GM21717 (cell line): ENCODE measurements around the gene SKI.

Experiments
- ATAC-seq: cut with Tn5 transposase; IDR thresholded peaks from one replicate; pipeline ENCODE4 v1.9.1; 2021; ENCODE audit warnings: mild to moderate bottlenecking, moderate library complexity; ENCODE audit not compliant: unreplicated experiment

The SKI gene

DNA sequence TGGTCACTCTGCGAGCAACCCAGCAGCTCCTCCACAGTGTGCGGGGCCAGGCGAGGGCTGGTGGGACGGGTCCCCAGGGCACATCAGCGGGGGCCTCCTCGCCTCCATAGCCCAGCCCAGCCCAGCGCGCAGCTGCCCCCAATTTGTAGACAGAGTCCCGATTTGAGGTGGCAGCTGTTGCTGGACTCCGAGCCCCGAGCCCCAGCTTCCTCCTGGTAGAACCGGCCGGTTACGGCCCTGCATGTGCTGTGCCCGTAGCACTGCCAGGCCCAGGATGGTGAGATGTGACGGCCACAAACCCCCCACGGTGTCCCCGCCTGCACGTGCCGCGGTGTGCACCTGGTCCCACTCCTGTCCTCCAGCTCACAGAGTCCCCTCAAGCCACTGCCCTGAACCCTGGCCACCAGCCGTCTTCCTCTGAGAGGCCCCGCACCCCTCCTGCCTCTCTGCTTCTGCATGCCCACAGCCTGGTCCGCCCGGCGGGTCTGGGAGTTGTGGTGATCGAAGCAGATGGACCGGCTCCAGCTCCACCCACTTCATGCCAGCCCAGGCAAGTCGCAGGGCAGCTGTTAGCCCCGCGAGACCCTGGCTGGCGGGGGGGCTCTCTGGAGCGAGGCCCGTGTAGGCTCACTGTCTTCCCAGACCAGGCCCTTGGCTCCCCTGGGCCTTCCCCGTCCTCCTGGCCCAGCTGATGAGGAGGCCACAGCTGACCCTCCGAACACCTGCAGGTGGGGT lies 107.8 kb downstream of the SKI start:
- ATAC-seq: no peak

DNA sequence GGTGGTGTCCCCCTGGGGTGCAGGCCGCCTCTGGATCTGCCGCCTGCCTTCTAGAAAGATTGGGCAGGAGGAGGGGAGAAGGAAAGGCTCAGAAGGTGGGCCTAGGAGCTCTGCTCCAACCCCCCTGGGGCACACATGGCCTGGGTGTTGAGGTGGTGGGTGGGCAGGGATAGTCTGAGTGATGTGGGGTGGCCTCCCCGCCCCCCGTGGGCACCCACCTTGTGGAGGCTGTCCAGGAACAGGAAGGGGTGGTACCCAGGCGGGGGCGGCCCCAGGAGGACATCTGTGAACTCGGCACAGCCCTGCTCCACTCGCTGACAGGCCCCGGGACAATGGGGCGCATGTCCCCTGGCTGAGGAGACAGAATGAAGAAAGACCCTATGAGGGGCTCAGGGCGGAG lies 108.4 kb downstream of the SKI start:
- ATAC-seq: no peak

DNA sequence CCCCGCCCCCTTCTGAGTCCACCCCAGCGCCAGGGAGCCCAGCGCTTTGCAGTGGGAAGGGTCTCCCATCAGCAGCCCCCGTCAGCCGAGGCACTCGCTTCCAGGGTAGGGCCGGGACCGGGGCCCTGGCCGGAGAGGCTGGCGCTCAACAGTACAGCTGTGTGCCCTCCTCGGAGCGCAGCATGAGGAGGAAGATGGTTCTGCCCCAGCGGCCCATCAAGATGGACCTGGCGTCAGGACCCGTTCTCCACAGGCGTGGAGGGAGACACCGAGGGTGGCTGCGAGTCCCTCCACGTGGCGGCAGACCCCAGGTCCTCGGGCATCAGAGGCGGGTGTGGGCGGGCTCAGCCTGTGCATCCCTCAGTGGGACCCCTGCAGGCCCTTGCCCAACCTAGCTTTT lies 109.0 kb downstream of the SKI start:
- ATAC-seq: no peak

DNA sequence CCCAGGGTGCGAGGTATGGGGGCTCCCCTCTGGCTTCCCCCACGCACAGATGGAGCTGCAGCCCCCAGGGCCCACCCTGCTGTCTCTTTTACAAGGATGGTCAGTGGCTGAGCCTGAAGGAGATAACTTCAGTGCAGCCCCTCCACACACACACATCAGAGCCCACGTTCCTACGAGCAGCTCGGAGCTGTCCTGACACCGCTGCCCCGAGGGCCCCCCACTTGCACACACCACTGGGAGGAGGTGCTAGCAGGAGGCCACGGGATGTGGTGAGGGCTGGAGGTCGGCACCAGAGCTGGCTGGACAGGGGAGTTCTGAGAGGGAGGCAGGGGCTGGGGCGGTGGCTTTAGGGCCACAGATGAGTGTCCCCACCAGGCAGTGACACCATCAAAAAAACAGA lies 109.4 kb downstream of the SKI start:
- no peak for ATAC-seq

DNA sequence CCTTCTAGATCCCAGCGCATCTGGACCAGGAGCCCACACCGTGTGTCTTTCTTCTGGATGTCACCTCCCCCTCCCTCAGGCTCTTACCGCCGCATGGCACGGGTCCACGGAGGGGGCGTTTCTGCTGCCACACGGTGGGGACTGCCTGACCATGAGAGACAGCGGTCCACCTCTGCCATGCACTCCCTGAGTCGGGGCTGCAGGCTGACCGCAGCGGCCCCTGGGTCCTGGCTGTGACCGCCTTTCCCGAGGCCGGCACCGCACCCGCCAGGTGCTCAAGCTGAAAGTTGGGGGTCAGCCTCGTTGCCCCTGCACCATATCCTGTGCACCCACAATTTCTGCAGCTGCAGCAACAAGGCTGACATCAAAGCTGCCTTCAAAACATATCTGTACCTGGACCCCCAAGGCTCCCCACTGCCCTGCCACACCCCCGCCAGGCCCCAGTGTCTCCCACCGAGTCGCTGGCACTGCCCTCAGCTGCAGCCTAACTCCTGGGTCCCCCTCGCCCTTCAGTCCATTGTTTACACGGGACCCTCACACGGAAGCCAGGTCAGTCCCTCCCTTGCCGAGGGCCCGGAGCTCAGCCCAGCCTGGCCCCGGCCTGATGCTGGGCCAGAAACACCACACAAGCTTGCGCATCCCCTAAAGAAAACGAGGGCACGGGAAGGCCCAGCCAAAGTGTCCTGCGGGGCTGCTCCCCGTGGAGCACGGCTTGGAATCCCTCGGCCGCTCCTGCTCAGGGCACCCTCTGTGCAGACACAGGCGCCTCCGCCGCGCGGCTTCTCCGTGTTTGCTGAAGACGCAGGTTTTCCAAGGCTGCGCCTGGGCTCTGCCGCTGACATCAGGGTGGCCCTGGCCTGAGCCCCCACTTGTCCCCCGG lies 111.3 kb downstream of the SKI start:
- no peak for ATAC-seq

DNA sequence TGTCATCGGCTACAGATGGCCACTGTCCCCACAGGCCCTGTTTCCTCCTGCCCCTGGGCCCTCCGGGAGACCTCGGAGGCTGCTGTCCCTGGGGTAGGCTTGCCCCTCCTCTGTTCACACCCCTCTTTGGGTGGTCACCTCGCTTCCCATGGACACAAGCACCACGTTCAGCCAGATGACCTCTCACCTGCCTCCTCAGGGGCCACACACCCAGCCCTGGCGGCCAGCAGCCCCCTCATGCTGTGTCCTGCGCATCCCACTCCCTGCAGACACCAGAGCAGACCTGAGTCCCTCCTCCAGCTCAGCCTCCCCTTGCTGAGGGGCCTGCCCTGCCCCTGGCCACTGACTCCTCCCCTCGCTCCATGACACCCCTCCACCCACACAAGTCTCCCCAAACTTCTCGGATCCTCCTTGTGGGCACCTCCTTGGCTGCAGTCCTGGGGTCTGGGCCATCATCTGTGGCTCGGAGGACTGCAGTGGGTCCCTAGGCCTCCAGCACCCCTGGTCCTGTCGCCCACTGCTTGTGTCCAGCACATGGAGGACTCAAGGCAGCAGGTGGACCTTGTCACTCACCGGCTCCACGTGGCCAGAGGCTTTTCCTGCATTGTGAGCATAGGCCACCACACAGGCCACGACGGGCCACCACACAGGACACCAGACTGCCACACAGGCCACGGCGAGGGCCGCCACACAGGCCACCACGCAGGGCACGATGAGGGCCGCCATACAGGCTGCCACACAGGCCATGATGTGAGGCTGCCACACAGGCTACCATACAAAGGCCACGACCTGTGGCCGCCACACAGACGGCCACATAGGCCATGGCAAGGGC lies 112.2 kb downstream of the SKI start:
- no peak for ATAC-seq

DNA sequence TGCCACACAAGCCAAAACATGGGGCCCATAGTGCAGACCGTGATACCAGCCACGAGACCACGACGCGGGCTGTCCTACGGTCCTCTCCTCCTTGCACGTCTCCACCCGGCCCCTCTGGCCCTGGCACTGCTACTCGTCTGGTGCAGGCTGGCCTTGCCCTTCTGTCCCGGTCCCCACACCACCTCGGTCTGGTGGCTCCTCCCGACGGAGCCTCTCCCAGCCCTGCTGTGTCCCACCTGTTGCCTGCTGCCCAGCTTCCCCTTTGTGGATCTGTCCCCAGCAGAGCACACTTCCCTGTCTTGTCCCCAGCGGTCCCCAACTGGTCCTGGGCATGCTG lies 112.8 kb downstream of the SKI start:
- ATAC-seq: no peak

DNA sequence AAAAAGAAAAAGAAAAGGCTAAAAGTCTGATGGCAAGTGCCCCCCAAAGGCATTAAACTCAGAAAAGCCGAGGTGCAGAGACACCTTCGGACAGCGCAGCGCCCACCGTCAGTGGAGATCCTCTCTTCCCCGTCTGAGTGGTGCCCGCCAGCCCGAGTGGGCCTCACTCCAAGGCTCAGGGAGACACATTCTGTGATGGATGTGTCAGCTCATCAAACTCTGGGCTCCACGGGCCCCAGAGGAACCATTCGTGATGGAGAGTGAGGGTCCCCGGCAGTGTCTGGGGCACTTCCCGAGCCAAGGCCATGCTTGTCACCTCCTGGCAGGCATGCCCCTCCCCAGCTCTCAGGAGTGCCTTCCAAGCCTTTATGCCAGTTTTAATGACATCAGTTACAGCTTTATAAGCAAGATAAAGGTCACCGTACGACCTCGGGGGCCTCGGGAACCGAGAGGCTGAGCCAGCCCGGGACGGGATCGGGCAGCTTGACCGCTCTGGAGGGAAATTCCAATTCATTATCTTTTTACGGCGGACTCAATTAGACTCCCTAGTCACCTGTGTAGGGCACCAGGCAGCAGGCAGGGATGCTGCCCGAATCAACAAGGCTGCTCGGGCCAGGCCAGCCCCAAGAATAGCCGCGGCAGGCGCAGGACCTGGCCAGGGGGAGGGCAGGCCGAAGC lies 113.7 kb downstream of the SKI start:
- no peak for ATAC-seq

DNA sequence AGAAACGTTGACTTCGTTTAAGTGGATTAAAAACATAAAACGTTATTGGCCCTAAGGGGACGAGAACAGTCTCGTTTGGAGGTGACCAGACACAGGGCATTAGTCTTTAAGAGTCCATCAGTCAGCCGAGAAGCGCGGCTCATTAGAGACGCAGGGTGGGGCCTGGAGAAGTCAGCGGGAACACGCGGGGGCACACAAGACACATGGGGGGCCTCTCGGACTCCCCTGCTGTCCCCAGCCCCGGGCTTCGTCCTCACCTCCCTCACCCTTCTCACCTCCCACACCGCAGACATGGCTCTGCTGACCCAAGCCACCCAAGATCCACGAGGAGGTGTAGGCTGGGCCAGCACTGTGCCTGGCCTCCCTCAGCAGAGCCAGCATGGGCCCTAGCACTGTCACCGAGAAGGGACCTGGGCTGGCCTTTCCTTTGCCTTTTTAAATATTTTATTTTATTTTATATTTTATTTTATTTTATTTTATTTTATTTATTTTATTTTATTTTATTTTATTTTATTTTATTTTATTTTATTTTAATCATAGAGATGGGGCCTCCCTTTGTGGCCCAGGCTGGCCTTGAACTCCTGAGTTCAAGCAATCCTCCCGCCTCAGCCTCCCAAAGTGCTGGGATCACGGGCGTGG lies 114.4 kb downstream of the SKI start:
- ATAC-seq: no peak

DNA sequence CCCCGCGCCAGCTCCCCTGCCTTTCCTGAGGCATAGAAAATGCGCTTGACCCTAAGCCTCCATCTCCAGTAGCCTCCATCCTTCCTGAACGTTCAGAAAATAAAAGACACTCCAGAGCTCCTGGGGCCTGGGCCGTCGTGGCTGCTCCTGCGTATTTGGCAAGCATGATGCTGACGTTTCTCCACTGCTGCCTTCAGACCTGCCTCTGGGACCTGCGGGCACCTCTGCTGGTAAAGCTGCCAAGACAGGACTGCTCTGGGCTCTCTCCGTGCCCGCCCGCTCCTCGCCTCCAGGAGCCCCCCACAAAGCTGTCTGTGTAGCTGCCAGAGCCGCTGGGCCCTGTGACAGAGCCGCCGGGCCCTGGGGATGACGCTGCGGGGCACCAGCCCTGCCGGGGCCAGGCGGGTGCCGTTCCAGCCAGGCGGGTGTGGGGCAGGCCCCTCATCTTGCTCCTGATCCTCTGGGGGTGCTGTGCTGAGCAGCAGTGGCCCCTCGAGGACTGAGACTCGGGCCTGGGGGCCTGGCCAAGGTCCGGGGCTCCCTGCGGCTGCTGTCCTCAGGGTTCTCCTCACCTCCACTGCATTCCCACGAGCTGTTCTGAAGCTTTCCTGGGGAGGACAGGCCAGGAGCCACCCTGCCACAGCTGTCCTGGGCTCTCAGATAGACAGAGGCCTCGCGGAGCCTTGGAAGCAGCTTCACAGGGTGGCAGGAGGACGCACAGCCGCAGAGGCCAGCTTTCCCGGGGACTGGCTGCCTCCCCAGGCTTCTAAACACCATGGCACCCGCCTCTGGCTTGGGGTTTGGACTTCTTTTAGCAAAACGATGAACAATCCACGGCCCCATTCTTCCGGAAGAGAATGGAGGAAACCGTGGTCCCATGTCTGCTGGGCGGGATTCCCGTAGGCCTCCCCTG lies 115.2 kb downstream of the SKI start:
- ATAC-seq: no peak

DNA sequence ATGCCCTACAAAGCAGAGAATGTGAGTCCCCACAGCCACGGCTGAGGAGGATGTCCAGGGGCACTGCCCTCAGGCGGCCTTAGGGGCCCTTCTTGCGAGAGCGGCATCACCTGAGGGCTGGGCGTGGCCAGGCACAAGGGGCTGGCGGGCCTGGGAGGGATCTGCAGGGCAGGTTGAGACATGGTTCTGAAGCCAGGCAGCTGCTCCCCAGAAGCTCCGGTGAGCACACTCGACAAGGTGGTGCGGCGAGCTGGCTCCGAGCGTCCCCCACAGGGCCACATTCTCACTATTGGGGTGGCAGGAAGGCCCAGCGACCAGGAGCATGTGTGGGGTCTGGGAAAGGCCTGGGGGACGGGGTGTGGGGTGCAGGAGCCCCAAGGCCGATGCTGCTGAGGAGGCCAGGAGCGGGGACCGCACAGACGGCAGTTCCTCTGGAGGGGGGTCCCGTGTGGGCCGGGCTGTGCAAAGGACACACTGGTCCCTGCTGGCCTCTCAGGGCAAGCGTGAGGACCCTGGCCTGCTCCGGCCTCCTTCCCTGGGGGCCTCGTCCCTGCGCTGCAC lies 116.1 kb downstream of the SKI start:
- ATAC-seq: no peak

DNA sequence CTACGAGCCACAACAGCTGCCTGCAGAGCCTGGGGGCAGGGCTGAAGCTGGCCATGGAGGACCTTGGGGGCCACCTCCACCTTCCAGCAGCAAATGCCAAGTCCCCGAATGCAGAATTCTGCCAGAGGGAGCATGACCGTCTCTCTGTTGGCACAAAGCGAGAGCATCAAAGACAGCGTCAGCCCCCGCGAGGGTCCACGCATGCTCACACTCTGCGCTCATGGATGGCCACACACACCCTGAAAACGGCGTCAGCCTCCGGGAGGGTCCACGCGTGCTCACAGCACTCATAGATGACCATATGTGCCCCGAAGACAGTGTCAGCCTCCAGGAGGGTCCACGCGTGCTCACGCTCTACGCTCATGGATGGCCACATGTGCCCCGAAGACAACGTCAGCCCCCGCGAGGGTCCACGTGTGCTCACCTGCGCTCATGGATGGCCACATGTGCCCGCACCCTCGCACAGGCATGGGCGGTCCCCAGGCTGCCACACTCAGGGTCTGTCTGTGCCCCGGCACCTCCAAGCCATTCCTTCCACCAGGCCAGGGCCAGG lies 116.7 kb downstream of the SKI start:
- no peak for ATAC-seq

DNA sequence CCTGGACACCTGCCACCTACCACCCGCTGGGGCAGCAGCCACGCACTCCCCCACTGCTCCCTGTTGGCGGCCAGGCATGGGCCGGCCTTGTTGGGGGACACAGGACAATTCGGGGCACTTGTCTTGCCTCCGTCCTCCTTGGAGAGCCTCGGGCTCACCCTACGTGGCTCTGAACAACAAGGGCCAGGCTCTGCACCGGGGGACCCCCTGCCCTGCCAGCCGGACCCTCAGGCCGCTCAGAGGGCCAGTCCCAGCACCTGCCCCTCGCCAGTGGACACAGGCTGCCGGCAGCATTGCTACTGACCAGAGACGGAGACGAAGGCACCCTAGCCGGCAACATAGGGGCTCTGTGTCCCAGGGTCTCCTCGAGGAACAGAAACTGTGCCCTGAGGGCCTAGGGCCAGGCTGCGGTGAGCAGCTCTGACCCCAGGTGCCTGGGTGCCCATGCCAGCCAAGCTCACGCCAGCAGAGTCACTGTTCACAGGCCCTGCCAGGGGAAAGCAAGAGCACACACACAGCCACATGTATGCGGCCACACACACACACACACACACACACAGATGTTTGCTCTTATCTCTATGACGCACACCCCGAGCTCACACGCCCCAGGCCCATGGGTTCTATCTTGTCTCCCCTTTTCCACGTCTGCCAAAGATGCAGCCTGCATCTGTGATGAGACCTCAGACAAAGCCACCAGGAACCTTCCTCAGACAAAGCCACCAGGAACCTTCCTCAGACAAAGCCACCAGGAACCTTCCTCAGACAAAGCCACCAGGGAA lies 117.4 kb downstream of the SKI start:
- ATAC-seq: no peak

DNA sequence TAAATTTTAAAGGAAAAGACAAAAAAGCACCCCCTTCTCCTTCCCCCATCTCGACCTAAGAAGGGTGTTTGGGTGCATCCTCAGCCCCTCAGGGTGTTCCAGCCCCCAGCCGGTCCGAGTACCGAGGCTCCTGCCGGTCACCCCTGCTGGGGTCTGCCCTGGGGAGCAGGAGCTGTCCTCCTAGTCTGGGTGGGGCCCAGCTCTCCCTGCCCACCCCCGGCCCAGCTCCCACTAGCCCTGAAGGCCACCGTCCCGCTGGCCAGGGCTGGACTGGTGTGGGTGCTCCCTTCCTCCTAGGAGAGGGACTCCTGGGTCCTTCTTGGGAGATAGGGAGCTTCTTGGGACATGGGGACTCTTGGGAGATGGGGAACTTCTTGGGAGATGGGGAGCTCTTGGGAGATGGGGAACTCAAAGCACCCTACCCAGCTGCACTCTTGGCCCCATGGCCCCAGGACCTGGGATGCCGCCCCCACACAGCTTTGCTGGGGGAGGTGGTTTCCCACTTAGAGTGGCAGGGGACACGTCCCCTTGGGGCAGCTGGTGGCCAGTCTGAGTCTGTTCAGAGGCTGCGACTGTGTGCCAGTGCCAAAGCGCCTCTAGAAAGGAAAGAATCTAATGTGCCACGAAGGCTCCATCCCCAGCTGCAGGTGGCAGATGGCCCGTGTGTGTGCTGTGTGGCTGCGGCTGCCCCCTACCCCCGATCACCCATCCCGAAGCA lies 118.7 kb downstream of the SKI start:
- ATAC-seq: no peak

DNA sequence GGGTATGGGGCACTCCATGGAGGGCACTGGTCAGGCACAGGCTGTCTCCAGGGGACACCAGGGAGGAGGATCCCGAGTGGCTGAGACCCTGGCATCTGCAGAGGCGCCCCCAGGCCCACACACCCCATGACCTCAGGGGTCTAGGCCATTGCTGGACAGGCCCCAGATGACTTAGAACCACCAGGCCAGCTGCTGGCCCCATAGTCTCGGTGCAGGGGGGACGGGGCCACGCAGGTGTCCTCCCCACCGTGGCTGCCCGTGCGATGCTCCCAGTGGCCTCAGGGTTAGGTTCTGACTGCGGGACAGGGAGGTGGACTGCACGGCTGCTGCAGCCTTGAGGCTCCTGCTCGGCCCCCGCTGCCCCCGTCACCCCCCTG lies 119.3 kb downstream of the SKI start:
- no peak for ATAC-seq

DNA sequence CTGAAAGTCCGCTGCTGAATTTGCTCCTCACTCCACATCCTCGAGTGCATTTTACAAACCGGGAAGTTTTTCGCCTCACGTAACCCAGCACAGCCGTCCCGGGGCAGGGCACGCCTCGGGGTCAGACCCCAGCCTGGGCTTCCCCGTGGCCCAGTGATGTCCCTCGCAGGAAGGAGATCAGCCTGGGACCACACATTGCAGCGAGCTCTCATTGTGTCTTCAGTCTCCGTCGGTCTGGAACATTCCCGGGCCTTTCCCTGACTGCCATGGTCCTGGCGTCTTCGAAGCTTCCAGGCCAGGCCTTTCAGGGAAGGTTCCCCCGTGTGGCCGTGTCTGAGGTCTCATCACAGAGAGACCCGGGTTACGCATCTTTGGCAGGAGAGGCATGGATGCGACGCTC lies 119.8 kb downstream of the SKI start:
- no peak for ATAC-seq
